C4-2B (cell line): ENCODE results near the gene PSEN1.

Experiments
- CTCF ChIP-seq: fragments of 450-650 bp; conservative IDR thresholded peaks from 2 replicates; pipeline ENCODE4 v1.5.1; 2017; ENCODE audit warnings: mild to moderate bottlenecking
- ZFX ChIP-seq: fragments of 450-650 bp; IDR thresholded peaks from 2 replicates; pipeline ENCODE4 v1.6.1; 2017

GRCh38 chr14:73250781-73251500, 114.6 kb downstream of the PSEN1 start:
- TF ChIP-seq CTCF, result no peak
- TF ChIP-seq ZFX, result no peak
